C4-2B (cell line): ENCODE results near the gene ADD3.

Source experiments
- H3K27ac ChIP-seq: fragments of 450-650 bp; 2 replicates; pipeline ENCODE4 v1.5.1; 2017
- ZFX ChIP-seq: fragments of 450-650 bp; IDR thresholded peaks from 2 replicates; pipeline ENCODE4 v1.6.1; 2017
- TF ChIP-seq, protein P1 (sequence below): fragments of 450-650 bp; conservative IDR thresholded peaks from 2 replicates; pipeline ENCODE4 v1.5.1; 2017; ENCODE audit warnings: mild to moderate bottlenecking

Gene ADD3

DNA sequence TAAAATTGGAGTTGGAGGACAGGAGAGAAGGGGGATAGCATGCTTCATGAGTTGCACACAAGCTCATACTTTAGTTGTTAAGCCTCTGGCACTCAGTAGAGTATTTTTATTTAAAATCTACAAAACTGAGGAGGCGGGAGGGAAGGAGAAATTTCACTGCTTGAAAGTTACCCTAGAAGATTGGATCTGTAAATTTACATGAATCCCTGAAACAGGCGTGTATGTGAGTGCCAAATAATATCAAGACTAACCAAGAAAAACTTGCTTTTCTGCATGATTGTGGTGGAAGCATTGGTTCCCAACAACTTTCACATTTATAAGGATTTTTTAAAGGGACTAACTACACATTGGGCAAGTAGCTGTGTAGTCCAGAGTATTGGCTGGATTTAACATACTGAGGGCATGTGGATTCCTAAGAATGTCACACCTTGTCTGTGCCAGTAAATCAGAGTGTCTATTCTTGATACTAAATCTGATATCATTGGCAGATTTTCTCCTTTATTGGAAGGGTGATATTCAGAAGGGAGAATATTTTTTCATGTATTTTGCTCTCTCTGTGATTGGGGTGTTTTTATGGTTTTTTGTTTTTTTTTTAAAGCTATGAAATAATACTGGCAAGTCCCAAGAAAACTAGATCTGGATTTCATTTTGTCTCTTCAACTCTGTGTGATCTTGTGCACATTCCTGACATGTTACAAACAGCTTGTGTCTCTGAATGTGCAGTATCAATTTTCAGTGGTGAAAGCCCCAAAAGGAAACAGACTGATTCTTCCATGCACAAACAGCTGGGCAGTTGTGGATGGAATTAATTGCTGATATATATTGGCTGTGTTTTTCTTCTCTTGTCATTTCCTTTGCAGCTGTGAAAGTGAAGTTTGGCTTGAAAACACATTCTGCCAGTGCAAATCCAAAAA is 67.2 kb downstream of the ADD3 start:
- no peak overlapping the region for H3K27ac ChIP-seq
- TF ChIP-seq ZFX = no peak
- TF ChIP-seq, protein P1, sequence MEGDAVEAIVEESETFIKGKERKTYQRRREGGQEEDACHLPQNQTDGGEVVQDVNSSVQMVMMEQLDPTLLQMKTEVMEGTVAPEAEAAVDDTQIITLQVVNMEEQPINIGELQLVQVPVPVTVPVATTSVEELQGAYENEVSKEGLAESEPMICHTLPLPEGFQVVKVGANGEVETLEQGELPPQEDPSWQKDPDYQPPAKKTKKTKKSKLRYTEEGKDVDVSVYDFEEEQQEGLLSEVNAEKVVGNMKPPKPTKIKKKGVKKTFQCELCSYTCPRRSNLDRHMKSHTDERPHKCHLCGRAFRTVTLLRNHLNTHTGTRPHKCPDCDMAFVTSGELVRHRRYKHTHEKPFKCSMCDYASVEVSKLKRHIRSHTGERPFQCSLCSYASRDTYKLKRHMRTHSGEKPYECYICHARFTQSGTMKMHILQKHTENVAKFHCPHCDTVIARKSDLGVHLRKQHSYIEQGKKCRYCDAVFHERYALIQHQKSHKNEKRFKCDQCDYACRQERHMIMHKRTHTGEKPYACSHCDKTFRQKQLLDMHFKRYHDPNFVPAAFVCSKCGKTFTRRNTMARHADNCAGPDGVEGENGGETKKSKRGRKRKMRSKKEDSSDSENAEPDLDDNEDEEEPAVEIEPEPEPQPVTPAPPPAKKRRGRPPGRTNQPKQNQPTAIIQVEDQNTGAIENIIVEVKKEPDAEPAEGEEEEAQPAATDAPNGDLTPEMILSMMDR = no peak

DNA sequence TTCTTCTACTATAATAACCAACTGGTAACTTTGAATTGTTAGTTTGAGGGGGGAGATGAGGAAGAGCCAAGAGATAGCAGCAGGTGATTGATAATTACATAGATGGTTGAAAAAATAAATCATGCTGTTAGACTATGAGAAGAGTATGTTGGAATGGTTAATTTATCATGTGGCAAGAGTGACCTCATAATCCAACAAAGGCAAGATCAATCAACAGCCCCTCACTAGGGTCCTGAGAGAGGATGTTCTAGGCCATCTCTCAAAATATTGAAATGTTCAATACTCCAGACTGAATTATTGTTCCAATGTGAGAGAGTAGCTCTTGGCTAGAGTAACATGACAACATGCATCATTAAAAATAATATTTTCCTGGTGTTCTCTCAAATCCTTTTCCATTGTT is 67.9 kb downstream of the ADD3 start:
- TF ChIP-seq ZFX = no peak
- TF ChIP-seq, protein P1 = no peak
- H3K27ac ChIP-seq = no peak overlapping the region

DNA sequence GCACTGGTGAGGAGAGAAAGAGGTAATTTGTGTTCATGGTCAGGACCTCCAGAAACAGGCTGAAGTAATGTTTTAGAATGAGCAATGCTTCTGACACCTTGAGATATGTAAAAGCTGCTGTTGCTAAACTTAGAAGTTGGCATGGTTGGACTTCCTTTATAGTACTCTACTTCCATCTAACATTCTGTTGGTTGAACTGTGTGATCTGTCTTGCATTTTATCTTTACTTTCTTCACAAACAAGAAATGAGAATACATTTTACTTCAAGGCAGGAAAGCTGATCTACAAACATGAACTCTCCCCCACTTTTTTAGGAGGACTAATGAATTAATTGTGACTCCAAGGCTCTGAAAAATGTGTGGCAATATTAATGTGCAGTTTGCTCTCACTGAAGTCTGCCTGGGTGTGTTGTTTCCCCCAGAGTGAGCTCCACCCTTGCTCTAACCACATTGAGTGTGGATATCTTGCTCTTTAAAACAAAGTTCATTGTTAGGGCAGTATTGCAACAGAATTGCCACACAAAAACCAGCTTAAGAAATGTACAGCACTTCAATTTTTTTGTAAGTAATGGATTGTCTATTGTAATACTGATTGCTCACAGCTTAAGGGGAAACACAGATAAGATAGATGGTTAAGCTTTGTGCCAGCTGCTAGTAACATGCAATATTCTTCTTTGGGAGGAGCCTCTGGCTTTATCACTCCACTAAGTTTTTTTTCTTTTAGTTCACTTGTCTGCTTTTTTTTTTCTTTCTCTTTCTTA is 69.0 kb downstream of the ADD3 start:
- TF ChIP-seq, protein P1 = no peak
- no peak for TF ChIP-seq ZFX
- H3K27ac ChIP-seq = no peak overlapping the region

DNA sequence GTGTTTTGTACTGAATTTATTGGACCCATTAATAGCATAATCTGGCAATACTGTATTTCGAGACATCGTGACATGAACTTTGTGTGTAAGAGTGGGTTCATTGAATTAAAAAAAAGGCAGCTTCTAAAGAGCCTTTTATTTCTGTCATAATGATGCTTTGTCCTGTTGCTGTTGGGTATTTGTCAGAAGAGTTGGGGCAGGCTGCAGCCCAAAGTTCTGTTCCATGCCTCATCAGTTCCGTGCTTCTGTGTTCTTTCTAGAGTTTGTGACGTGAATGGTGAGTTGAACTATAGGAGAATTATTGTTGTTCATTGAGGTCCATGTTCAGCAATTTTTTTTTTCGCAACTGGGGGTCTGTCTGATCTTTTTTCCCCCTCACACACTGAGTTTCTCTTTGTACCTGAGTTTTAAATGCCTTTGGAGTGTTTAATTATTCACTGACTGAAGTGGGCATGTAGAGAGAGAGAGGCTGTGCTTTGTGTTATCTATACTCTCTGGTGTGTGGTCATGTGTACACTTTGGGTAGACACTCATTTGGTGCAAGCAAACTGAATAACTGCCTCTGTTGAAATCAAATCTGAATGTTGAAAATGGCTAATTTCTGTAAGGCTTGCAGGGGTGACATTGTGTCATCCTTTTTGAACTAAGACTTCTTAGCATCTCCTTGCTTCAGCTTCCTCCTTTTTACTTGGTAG is 69.8 kb downstream of the ADD3 start:
- TF ChIP-seq ZFX = no peak
- TF ChIP-seq, protein P1 = no peak
- no peak overlapping the region for H3K27ac ChIP-seq

DNA sequence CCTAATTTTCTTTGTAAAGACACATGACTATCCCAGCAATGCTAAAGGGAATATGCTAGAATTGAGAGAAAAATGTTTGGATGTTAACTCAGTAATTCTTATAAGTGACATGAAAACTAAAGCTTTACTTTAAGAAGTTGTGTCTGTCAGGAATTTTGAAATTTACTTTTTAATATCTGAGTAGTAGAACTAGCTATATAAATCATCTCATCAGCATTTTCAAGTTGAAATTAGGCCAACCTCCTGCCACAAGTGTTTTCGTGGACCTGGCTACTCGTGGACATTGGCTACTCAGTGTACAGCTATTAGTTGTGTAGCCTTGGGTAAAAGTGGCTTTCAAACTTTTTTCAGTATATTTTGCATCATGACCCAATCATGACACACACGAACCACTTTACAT is 70.5 kb downstream of the ADD3 start:
- TF ChIP-seq, protein P1 = no peak
- no peak for TF ChIP-seq ZFX
- H3K27ac ChIP-seq = no peak overlapping the region

DNA sequence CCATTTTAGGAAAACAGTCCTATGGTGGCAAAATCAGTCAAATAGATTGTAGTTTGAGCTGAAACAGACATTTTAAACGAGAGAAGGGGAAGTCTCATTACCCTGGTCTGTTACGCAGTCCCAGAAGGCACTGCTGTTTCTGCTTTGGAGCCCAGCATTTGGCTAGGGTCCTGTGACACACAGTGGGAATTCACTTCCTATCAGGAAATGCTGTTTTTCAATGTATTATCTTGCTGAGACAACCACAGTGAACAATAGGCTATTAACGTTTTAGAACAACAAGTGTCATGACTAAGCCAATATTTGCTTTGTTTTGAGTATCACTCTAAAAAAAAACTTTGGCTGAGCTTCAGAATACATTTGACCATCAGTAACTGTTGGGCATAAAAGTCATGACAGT is 74.1 kb downstream of the ADD3 start:
- H3K27ac ChIP-seq = no peak overlapping the region; the same call in 1 of the 2 replicates
- TF ChIP-seq ZFX = no peak
- TF ChIP-seq, protein P1 = no peak
